ENCODE results near the gene ZBTB20. TPM values are rescaled to one million over a fixed set of nuclear protein-coding genes. Genes with fewer than 3 reads are reported as not detected.

Gene ZBTB20
- total and polyA plus RNA-seq, 7 donors = 0.40 to 74.9 (median 41.7) TPM

- ATAC-seq (no peak), DNase-seq (no peak)
- 95 to 99% (median 97%) methylated on average over 1 of the region's 1 CpG for WGBS, 3 donors
- Histone ChIP-seq H3K4me3 (no peak overlapping the region), H3K36me3 (ENCODE audit: insufficient read depth in 1 of 2, low read depth in 1 of 2) (peaks cover 0 to 5% of the 10 kb centered on the region in 2 donors), H3K27ac (no peak overlapping the region), H3K4me1 (no peaks in the 10 kb centered on the region), H3K27me3 (ENCODE audit: insufficient read depth in 3 of 3, low read length in 2 of 3) (no peaks in the 10 kb centered on the region), H3K9me3 (peaks cover 3% of the 10 kb centered on the region)
- TF ChIP-seq, protein P1, sequence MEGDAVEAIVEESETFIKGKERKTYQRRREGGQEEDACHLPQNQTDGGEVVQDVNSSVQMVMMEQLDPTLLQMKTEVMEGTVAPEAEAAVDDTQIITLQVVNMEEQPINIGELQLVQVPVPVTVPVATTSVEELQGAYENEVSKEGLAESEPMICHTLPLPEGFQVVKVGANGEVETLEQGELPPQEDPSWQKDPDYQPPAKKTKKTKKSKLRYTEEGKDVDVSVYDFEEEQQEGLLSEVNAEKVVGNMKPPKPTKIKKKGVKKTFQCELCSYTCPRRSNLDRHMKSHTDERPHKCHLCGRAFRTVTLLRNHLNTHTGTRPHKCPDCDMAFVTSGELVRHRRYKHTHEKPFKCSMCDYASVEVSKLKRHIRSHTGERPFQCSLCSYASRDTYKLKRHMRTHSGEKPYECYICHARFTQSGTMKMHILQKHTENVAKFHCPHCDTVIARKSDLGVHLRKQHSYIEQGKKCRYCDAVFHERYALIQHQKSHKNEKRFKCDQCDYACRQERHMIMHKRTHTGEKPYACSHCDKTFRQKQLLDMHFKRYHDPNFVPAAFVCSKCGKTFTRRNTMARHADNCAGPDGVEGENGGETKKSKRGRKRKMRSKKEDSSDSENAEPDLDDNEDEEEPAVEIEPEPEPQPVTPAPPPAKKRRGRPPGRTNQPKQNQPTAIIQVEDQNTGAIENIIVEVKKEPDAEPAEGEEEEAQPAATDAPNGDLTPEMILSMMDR (IDR thresholded peaks at IDR 0.05) = no peak
- intact Hi-C loops (cut with DNase I) = no loop called here
Observed at GRCh38 chr3:115007966-115008365, 139.1 kb downstream of the ZBTB20 start.

DNA sequence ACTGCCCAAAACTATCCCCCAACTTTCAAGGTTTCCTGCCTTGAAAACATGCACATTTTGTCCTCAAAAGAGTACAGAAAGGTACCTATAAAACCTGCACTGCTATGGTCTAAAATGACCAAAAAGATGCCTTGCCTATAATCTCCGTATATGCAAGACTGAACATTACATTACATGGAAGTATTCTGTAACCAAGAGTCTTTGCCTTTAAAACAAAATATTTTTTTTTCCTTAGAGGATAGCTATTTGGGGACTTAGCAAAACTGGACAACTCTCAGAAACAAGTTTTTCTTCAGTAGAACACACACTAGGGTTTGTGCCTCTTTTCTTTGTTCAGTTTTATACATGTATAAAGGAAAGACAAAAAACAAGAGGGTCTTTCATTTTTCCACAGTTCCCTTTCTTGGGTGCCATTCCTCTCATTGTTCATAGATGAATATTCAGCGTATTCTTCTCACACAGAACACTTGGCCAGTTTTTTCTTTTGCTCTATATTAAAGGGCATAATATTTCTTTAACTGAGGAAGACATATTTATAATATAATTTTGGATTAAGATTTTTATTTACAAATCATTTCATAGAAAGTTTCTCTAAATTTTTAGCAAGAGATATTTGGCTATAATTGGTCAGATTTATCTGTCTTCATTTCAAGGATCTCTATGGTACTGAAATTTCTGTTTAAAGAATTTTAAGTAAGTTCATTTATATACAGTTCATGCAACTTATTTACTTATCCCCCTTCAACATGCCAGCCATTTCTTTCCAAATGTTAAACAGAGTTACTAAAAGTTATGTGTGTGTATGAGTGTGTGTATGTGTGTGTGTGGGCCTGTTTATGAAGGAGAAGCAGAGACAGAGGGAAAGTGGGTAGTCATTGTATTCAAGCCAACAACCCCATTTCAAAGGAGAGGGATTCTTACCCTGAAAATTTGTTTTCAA, 142.6 kb downstream of the ZBTB20 start:
- peaks cover 0 to 6% of the 10 kb centered on the region in 2 donors for H3K36me3 ChIP-seq (ENCODE audit: insufficient read depth in 1 of 2, low read depth in 1 of 2)
- no peaks in the 10 kb centered on the region for H3K27me3 ChIP-seq (ENCODE audit: insufficient read depth in 3 of 3, low read length in 2 of 3)
- TF ChIP-seq, protein P1 (IDR thresholded peaks at IDR 0.05) = no peak
- WGBS, 3 donors = 87 to 89% (median 88%) methylated on average over 2 of the region's 2 CpGs
- H3K4me3 ChIP-seq = no peak overlapping the region
- H3K4me1 ChIP-seq = no peaks in the 10 kb centered on the region
- intact Hi-C loops (cut with DNase I) = no loop called here
- peaks cover 6% of the 10 kb centered on the region for H3K9me3 ChIP-seq
- H3K27ac ChIP-seq = no peak overlapping the region
- no peak for DNase-seq
- ATAC-seq = no peak

DNA sequence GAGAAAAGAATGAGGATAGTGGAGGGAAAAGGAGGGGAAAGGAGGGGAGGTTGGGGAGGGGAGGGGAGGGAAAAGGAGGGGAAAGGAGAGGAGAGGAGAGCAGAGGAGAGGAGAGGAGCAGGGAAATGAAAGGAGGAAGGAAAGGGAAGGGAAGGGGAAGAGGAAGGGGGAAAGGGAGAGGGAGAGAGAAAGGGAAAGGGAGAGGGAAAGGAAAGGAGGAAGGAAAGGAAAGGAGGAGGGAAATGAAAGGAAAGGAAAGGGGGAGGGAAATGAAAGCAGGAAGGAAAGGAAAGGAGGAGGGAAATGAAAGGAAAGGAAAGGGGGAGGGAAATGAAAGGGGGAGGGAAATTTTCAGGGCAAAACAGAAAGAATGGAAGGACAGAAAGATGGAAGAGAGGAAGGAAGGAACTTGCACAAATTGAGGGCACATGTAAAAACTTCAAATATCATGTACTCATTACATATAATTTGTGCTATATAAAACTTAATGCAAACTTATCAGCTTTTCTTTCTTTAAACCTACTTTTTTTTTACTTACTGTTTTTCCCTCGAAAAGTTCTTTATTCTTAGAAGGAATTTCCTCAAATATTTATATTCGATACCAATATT, 148.0 kb downstream of the ZBTB20 start:
- Histone ChIP-seq H3K36me3 (ENCODE audit: insufficient read depth in 1 of 2, low read depth in 1 of 2) (peaks cover 0 to 6% of the 10 kb centered on the region in 2 donors), H3K4me3 (no peak overlapping the region), H3K9me3 (peaks cover 6% of the 10 kb centered on the region), H3K27ac (no peak overlapping the region), H3K27me3 (ENCODE audit: insufficient read depth in 3 of 3, low read length in 2 of 3) (no peaks in the 10 kb centered on the region), H3K4me1 (no peaks in the 10 kb centered on the region)
- WGBS, 3 donors = 93 to 100% (median 98%) methylated on average over 2 of the region's 2 CpGs
- ATAC-seq = no peak
- TF ChIP-seq, protein P1 (IDR thresholded peaks at IDR 0.05) = no peak
- intact Hi-C loops (cut with DNase I) = no loop called here
- no peak for DNase-seq

DNA sequence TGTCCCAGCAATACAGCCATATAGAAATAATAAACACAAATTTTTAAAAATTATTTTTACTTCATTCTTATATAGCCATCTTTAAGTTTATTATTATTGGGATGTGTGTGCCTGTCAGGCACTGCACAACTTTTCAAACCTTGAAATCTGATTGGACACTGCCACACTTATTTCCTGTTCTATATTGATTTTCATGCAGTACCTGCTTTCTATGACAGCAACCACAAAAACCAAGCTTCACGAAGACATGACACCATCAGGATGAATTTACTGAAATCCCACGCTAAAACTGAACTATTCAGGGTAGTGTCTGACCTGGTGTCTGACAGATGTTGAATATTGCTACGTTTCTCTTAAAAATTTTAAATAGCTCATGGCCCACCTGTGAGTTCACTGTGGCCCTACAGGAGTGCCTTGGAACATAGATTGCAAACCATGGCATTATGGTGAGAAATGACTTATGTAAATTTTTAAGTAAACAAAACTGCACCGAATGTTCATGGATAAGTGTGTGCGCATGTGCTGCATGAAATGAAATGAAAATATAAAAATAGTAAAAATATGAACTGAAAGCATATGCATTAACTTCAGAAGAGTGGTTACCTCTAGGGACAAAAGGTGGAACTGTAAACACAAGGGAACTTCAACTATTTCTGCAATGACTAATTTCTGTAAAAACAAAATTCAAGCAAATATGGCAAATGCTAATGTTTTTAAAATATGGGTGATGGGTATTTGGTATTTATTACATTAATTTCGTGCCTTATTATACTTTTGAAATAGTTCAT, 152.3 kb downstream of the ZBTB20 start:
- no peaks in the 10 kb centered on the region for H3K27me3 ChIP-seq (ENCODE audit: insufficient read depth in 3 of 3, low read length in 2 of 3)
- no peaks in the 10 kb centered on the region for H3K9me3 ChIP-seq
- intact Hi-C loops (cut with DNase I) = no loop called here
- ATAC-seq = no peak
- no peak for DNase-seq
- H3K4me3 ChIP-seq = no peak overlapping the region
- TF ChIP-seq, protein P1 (IDR thresholded peaks at IDR 0.05) = no peak
- WGBS, 3 donors = 80 to 87% (median 82%) methylated on average over 6 of the region's 6 CpGs
- H3K27ac ChIP-seq = no peak overlapping the region
- no peaks in the 10 kb centered on the region for H3K36me3 ChIP-seq (ENCODE audit: insufficient read depth in 1 of 2, low read depth in 1 of 2)
- no peaks in the 10 kb centered on the region for H3K4me1 ChIP-seq

All from psoas muscle (tissue), 8 donors.